ENCODE measurements around the gene ZNF346.
"Not testable (repeated sequence)": the region's sequence is repeated elsewhere in the genome, so short reads cannot be mapped to it uniquely, and the experiment has no call there.

DNA sequence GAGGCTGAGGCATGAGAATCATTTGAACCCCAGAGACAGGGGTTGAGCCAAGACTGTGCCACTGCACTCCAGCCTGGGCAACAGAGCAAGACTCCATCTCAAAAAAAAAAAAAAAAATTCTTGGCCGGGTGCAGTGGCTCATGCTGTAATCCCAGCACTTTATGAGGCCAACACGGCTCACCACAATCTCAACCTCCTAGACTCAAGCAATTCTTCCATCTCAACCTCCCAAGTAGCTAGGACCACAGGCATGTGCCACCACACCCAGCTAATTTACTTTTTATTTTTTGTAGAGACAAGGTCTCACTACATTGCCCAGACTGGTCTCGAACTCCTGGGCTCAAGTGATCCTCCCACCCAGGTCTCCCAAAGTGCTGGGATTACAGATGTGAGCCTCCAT, 29.4 kb upstream of the ZNF346 start:
- not testable (repeated sequence) for TF ChIP-seq CTCF (conservative IDR thresholded peaks at IDR 0.05; ENCODE audit: low read length); EZH2phosphoT487 (IDR thresholded peaks at IDR 0.05; ENCODE audit: borderline replicate concordance, low read depth, low read length)
